GM12878 (cell line): ENCODE results near the gene SCCPDH. TPM values are rescaled to one million over a fixed set of nuclear protein-coding genes. Genes with fewer than 3 reads are reported as not detected.

Source experiments
- ATAC-seq: fragments of 200-7000 bp; cut with Tn5 transposase; 3 replicates; pipeline ENCODE4 v1.9.1; 2020; ENCODE audit warnings: mild to moderate bottlenecking, moderate library complexity
- BruUV-seq: library from RNA; stranded (reverse); fragments of 400-500 nt; replicated peaks from 2 replicates; lab custom pipeline; 2021; lab: Mats Ljungman, UMichigan
- CTCF ChIA-PET: fragments of 300-600 bp; sonication (Branson Sonifier 250); formaldehyde crosslinking; extraction: SDS; loops from one replicate; lab custom pipeline; 2021; ENCODE audit warnings: inconsistent platforms; lab: Yijun Ruan, JAX
- POLR2A ChIA-PET: fragments of 350-600 bp; formaldehyde crosslinking; extraction: SDS; loops from one replicate; lab custom pipeline; 2021; ENCODE audit warnings: inconsistent platforms; lab: Charles Lee
- RAD21 ChIA-PET: fragments of 300-600 bp; sonication (Branson Sonifier 250); formaldehyde crosslinking; loops from one replicate; lab custom pipeline; 2023; ENCODE audit warnings: antibody characterized with exemption; ENCODE audit not compliant: unreplicated experiment; lab: Charles Lee
- SMC1A ChIA-PET: fragments of 300-600 bp; sonication (Branson Sonifier 250); formaldehyde crosslinking; loops from one replicate; lab custom pipeline; 2023; ENCODE audit not compliant: unreplicated experiment, uncharacterized antibody; lab: Charles Lee
- DNase-seq: peaks from one replicate; pipeline ENCODE4 v3.0.0-alpha.2; 2011; ENCODE audit warnings: low read depth, low spot score
- FAIRE-seq: peaks from 3 replicates; lab custom pipeline; 2011; peaks lifted over from hg19 to GRCh38; lab: Jason Lieb, UNC
- H2AFZ ChIP-seq: 2 replicates; pipeline ENCODE4 v1.6.0; 2011; ENCODE audit warnings: low read depth, low read length, control low read depth; ENCODE audit not compliant: control insufficient read depth
- H3K27ac ChIP-seq: 2 replicates; pipeline ENCODE4 v1.5.1; 2011; ENCODE audit warnings: control low read depth; ENCODE audit not compliant: control insufficient read depth, insufficient read depth
- H3K27me3 ChIP-seq, 2 experiments: replicated peaks in 1 of 2; 2 replicates each; pipeline versions ENCODE4 v1.6.0 to v1.6.1; 2011; ENCODE audit warnings: low read length in 1 of 2; ENCODE audit not compliant: control insufficient read depth in 2 of 2, insufficient read depth in 2 of 2
- H3K36me3 ChIP-seq, 2 experiments: 2 replicates each; pipeline ENCODE4 v1.5.1; 2011; ENCODE audit warnings: low read length in 1 of 2; ENCODE audit not compliant: control insufficient read depth in 2 of 2, insufficient read depth in 2 of 2
- H3K4me1 ChIP-seq: 2 replicates; pipeline ENCODE4 v1.6.1; 2011; ENCODE audit warnings: mild to moderate bottlenecking, low read length, moderate library complexity, mixed read lengths; ENCODE audit not compliant: control insufficient read depth, insufficient read depth
- H3K4me2 ChIP-seq: 2 replicates; pipeline ENCODE4 v1.6.0; 2011; ENCODE audit warnings: control low read depth; ENCODE audit not compliant: control insufficient read depth, insufficient read depth
- H3K4me3 ChIP-seq: fragments of 200-600 bp; sonication (generic); 2 replicates; pipeline ENCODE4 v1.5.1; 2016
- H3K79me2 ChIP-seq: 2 replicates; pipeline ENCODE4 v1.6.0; 2011; ENCODE audit warnings: low read length; ENCODE audit not compliant: control insufficient read depth, insufficient read depth
- H3K9ac ChIP-seq: 2 replicates; pipeline ENCODE4 v1.8.0; 2011; ENCODE audit warnings: low read length, control low read depth, mixed read lengths; ENCODE audit not compliant: control insufficient read depth, insufficient read depth
- H3K9me3 ChIP-seq: replicated peaks from 3 replicates; pipeline ENCODE4 v1.5.1; 2011; ENCODE audit warnings: mild to moderate bottlenecking, low read length; ENCODE audit not compliant: control insufficient read depth, insufficient read depth
- H4K20me1 ChIP-seq: 2 replicates; pipeline ENCODE4 v1.6.0; 2011; ENCODE audit not compliant: control insufficient read depth, insufficient read depth
- BCL11A ChIP-seq: IDR thresholded peaks from 2 replicates; pipeline ENCODE4 v1.6.1; 2011; ENCODE audit warnings: low read depth, low read length
- EP300 ChIP-seq, 2 experiments: fragments of 150-350 bp in 1 of 2; IDR thresholded peaks; 2 replicates each; pipeline ENCODE4 v1.6.1; 2011 to 2012; ENCODE audit warnings: low read depth in 2 of 2, low read length in 2 of 2, borderline replicate concordance in 1 of 2, improper control_type of control experiment in 1 of 2, inconsistent platforms in 1 of 2; ENCODE audit not compliant: control insufficient read depth in 1 of 2
- JUNB ChIP-seq: IDR thresholded peaks from 2 replicates; pipeline ENCODE4 v1.6.1; 2016; ENCODE audit warnings: antibody characterized with exemption, mild to moderate bottlenecking
- MEF2A ChIP-seq: IDR thresholded peaks from 2 replicates; pipeline ENCODE4 v1.6.1; 2011; ENCODE audit warnings: low read depth, mild to moderate bottlenecking, low read length, moderate library complexity; ENCODE audit not compliant: insufficient read depth
- MTA2 ChIP-seq: fragments of 450-650 bp; IDR thresholded peaks from 2 replicates; pipeline ENCODE4 v1.6.1; 2016; ENCODE audit warnings: low read depth, mild to moderate bottlenecking, moderate library complexity
- MTA3 ChIP-seq: IDR thresholded peaks from 2 replicates; pipeline ENCODE4 v1.6.1; 2012; ENCODE audit warnings: low read length, inconsistent platforms, borderline replicate concordance
- SMC3 ChIP-seq: IDR thresholded peaks from 2 replicates; pipeline ENCODE4 v1.6.1; 2011; ENCODE audit warnings: low read length, improper control_type of control experiment, borderline replicate concordance
- TARDBP ChIP-seq: IDR thresholded peaks from 2 replicates; pipeline ENCODE4 v1.6.1; 2016; ENCODE audit warnings: borderline replicate concordance
- WGBS: methylation state at CpG from one replicate; pipeline ENCODE4 v1.1.6; 2016; ENCODE audit warnings: low lambda C conversion rate; ENCODE audit not compliant: insufficient replicate concordance, insufficient coverage; ENCODE audit errors: missing lambda C conversion rate; 5-methylcytosine and 5-hydroxymethylcytosine counted together
- in situ Hi-C: fragments of 300-500 bp; cut with MboI; formaldehyde crosslinking; loops from 9 replicates; pipeline ENCODE4 v1.14.3; 2018; ENCODE audit warnings: mixed read lengths
- intact Hi-C: fragments of 100-400 bp; cut with micrococcal nuclease; formaldehyde crosslinking; loops from one replicate; pipeline ENCODE4 v1.14.2; 2022; ENCODE audit not compliant: unreplicated experiment
- polyA plus RNA-seq, 11 experiments: library from polyadenylated mRNA; depleted of rRNA in 4 of 11; unstranded in 6 of 11; stranded (reverse) in 5 of 11; fragments of >200 nt; fragmentation: Nextera tagmentation in 4 of 11; fragmentation: Illumina TruSeq in 1 of 11; extraction: Ambion mirVana in 4 of 11; extraction: Trizol in 1 of 11; gene quantifications; 1 replicate in 1 of 11; 2 replicates in 10 of 11; pipeline versions ENCODE4 v1.2.1 to v1.2.3, GENCODE V29; 2011 to 2016; ENCODE audit warnings: inconsistent platforms in 2 of 11, missing spikeins in 2 of 11, low read depth in 1 of 11
- total RNA-seq, 4 experiments: library from RNA; depleted of rRNA in 3 of 4; stranded (reverse); fragments of >200 nt in 3 of 4; fragmentation: Illumina TruSeq in 1 of 4; extraction: Trizol in 1 of 4; gene quantifications; 2 replicates each; pipeline versions ENCODE4 v1.2.1 to v1.2.3, GENCODE V29; 2013 to 2021

SCCPDH gene
- total and polyA plus RNA-seq, 10 of the 15 experiments (the other 5 are each of a cell fraction or from before 2014, with no cell fraction given): 5.4 to 44.8 (median 24.5) TPM

GRCh38 chr1:246794048-246794827 lies 70.0 kb downstream of the SCCPDH start:
- no peak for TF ChIP-seq MEF2A
- TF ChIP-seq MTA3: no peak
- no peak for TF ChIP-seq TARDBP
- no peak for TF ChIP-seq MTA2
- ChIA-PET CTCF (no interaction called here), POLR2A (no interaction called here), RAD21 (no interaction called here), SMC1A (no interaction called here)
- H3K4me1 ChIP-seq: no peaks in the 10 kb centered on the region
- BruUV-seq: no TSS peak
- no peaks in the 10 kb centered on the region for H3K27me3 ChIP-seq
- no peaks in the 10 kb centered on the region for H3K79me2 ChIP-seq
- DNase-seq (no peak), FAIRE-seq (no peak), ATAC-seq (peak; percentile 28; the same call in 2 of the 3 replicates)
- 60% methylated on average over 14 of the region's 18 CpGs for WGBS
- no peak overlapping the region for H3K27ac ChIP-seq
- H3K9me3 ChIP-seq: no peaks in the 10 kb centered on the region
- in situ Hi-C loops: no loop called here
- no peak overlapping the region for H3K9ac ChIP-seq
- intact Hi-C loops: no loop called here
- no peaks in the 10 kb centered on the region for H3K36me3 ChIP-seq
- no peaks in the 10 kb centered on the region for H4K20me1 ChIP-seq
- no peak overlapping the region for H3K4me2 ChIP-seq
- no peak overlapping the region for H3K4me3 ChIP-seq
- no peak overlapping the region for H2AFZ ChIP-seq

DNA sequence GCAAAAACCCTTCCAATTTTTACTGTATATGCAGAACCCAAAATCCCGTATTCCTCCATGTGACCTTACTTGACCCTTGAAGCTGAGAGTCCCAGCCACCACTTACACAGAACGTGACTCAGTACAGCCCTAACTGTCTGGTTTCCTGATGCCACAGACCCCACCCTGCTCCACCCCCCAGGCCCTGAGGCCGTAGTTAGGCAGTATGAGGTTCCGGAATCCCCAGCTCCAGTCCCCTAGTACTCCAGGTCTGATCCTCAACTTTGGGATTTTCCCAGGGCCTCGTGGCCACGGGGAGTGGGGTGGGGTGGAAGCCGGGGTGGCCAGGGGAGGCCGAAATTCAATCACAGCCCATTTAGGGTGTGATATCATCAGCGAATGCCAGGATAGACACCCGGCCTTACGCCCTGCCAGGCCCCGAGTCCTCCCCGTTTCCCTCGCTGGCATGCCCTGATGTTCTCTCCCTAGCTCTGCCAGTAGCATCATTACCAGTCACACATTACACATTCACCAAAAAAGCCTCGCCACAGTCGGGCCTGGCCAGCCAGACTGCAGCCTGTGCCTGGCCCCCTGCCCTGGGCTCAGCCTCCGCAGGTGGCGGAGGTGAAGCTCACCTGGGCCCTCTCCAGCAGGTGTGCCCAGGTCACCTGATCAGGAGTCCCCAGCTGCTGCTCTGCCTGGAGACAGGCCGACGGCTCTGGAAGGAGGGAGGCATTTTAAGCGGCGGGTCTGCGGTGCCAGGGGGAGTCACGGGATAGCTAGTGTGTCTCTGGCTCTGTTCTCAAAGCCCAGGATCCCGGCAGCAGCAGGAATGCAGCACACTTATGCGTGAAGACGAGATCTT lies 70.8 kb downstream of the SCCPDH start:
- BruUV-seq: no TSS peak
- in situ Hi-C loops (no loop called here), intact Hi-C loops (no loop called here)
- no peak for DNase-seq
- Histone ChIP-seq H3K4me2 (no peak overlapping the region), H3K9ac (no peak overlapping the region), H3K36me3 (no peaks in the 10 kb centered on the region), H4K20me1 (no peaks in the 10 kb centered on the region), H3K79me2 (no peaks in the 10 kb centered on the region), H3K4me3 (no peak overlapping the region), H3K27ac (no peak overlapping the region), H3K27me3 (no peaks in the 10 kb centered on the region), H3K4me1 (no peaks in the 10 kb centered on the region), H2AFZ (no peak overlapping the region), H3K9me3 (no peaks in the 10 kb centered on the region)
- CTCF ChIA-PET: no interaction called here
- no peak for TF ChIP-seq JUNB
- TF ChIP-seq SMC3: no peak
- TF ChIP-seq EP300 (IDR thresholded peaks at IDR 0.05; ENCODE audit: borderline replicate concordance in 1 of 2, control insufficient read depth in 1 of 2, low read depth in 2 of 2, low read length in 2 of 2): no peak
- TF ChIP-seq BCL11A: no peak
- POLR2A ChIA-PET: no interaction called here
- no peak for FAIRE-seq
- no peak; the same call in 2 of the 3 replicates for ATAC-seq
- WGBS: 63% methylated on average over 27 of the region's 27 CpGs
- RAD21 ChIA-PET: no interaction called here
- SMC1A ChIA-PET: no interaction called here
